GM04503 (cell line): ENCODE measurements around the gene FAM83D.

Experiments used
- DNase-seq: peaks from one replicate; pipeline ENCODE4 v3.0.0-alpha.2; 2012; ENCODE audit warnings: low read depth

Gene FAM83D

DNA sequence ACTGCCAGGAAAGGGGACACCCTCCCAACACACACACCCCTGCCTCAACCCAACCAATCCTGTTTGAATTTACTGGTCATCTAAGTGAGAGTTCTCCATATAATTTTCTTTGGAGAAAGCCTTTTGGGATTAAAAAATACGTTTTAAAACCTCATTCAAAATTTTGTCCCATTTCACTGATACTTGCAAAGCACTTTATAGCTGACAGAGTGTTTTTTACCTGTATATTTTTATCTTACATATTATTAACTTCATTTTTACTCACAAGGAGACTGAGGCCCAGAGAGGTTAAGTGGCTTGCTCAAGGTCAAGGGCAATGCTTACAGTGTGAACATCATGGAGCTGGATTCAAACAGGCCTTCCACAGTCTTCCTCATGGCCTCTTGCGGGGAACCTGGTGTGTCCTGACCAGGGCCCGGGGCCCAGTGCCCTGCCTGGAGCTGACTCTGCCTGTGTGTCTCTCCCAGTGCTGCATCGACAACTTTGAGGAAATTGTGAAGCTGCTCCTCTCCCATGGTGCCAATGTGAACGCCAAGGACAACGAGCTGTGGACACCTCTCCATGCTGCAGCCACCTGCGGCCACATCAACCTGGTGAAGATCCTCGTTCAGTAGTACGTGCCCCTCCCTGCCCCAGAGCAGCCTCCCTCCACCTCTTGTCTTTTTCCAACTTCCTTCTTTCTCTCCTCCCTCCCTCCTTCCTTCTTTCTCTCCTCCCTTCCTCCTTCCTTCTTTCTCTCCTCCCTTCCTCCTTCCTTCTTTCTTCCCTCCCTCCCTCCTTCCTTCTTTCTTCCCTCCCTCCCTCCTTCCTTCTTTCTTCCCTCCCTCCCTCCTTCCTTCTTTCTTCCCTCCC, 30.9 kb upstream of the FAM83D start:
- DNase-seq = no peak

DNA sequence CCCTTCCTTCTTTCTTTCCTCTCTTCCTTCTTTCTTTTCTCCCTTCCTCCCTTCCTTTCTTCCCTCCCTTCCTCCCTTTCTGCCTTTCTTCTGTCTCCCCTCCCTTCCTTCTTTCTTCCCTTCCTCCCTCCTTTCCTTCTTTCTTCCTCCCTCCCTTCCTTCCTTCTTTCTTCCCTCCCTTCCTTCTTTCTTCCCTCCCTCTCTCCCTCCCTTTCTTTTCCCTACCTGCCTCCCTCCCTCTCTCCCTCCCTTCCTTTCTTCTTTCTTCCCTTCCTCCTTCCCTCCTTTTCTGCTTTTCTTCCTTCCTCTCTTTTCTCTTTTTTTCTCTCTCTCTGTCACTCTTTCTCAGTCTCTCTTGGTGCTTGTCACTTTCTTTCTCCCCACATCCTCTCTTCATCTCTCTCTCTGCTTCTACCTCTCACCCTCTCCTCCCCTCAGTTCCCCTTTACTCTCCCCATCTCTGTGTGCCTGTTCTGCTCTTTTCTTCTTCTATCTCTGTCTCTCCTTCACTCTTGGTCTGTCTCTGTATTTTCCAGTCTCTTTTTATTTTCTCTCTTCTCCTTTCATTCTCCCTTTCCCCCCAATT, 30.1 kb upstream of the FAM83D start:
- no peak for DNase-seq

DNA sequence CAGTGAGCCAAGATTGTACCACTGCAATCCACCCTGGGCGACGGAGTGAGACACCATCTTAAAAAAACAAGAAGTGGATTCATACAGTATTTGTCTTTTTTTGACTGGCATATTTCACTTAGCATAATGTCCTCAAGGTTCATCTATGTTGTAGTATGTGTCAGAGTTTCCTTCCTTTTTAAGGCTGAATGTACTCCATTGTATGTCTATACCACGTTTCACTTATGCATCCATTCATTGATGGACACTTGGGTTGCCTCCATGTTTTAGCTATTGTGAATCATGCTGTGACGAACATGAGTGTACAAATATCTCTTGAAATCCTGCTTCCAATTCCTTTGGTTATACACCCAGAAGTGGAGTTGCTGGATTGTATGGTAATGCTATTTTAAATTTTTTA, 28.9 kb upstream of the FAM83D start:
- no peak for DNase-seq

DNA sequence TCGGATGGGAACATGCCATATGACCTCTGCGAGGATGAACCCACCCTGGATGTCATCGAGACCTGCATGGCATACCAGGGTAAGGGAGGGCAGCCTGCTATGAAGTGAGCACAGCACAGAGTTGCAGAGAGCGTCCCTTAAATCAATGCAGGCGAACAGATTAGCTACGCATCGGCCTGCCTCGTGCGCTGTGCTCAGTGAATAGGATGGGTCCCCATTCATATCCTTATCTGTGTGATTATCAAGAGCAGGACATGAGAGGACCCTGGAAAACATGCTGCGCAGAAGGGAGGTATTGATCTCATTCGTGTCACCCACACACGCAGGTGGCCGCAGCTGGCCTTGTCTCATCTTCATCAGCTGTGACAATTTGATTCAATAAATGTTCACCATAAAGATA, 25.6 kb upstream of the FAM83D start:
- DNase-seq = no peak

- DNase-seq = no peak
Measured at GRCh38 chr20:38902601-38903000, 23.6 kb upstream of the FAM83D start.

GRCh38 chr20:38903335-38903734, 22.9 kb upstream of the FAM83D start:
- DNase-seq = no peak

- no peak for DNase-seq
Measured at GRCh38 chr20:38905375-38905774, 20.8 kb upstream of the FAM83D start.

DNA sequence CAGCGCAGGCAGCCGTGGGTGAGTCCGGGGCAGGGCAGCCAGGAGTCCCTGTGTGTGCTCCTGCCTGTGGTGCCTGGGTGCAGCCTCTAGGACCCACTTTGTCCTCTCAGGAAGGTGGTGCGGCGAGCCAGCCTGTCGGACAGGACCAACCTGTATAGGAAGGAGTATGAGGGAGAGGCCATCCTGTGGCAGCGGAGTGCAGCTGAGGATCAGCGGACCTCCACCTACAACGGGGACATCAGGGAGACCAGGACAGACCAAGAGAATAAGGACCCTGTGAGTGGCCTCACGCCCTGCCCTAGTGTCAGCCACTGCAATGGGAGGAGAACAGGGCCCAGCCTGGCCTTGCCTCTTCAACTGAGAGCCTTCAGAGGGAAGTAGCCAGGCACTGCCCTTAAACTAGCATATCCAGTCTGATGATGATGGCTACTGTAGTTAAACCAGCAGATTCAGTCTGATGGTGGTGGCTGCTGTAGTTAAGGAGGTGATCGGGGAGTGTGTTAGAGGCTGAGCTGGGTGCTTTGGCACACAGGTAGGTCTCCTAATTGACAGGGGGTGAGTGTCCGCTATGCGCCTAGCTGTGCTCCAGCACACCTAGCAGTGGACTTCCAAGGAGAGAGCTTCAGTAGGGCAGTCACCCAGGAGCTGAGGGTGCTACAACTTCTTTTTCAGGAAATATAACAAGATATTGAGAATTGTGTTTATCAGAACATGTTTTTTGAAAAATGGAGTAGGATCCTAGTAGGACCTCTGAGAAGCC, 18.1 kb upstream of the FAM83D start:
- DNase-seq = no peak

DNA sequence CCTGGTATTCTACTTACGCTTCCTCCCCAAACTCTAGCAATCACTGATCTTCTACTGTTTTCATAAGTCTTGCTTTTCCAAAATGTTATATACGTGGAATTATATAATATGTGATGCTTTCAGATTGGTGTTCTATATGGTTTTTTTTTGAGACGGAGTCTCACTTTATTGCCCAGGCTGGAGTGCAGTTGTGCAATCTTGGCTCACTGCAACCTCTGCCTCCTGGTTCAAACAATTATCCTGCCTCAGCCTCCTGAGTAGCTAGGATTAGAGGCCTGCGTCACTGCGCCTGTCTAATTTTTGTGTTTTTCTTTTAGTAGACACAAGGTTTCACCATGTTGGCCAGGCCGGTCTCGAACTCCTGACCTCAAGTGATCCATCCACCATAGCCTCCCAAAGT, 10.9 kb upstream of the FAM83D start:
- no peak for DNase-seq

DNA sequence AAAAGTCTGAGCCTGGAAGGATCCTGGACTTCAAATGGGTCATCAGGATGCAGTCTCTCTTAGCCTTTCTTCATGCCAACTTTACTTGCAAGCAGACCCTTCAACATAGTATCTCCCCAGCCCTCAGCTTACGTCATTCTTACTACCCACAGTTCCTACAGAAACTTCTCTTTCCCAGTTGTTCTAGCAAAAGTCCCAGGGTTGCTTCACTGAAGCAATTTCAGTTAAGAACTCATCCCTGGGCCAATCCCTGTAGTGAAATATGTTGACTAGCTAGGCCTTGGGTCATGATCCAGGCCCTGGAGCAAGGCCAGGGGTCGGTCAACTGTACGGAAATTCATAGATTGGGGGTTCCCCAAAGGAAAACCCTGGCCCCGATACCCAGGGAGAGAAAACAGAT, 8.6 kb upstream of the FAM83D start:
- no peak for DNase-seq

DNA sequence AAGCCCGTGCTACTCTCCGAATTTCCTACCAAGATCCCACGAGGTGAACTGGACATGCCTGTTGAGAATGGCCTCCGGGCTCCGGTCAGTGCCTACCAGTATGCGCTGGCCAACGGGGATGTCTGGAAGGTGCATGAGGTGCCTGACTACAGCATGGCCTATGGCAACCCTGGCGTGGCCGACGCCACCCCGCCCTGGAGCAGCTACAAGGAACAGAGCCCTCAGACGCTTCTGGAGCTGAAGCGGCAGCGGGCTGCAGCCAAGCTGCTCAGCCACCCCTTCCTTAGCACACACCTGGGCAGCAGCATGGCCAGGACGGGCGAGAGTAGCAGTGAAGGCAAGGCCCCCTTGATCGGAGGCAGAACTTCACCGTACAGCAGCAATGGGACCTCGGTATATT, 8.0 kb upstream of the FAM83D start:
- DNase-seq = no peak

DNA sequence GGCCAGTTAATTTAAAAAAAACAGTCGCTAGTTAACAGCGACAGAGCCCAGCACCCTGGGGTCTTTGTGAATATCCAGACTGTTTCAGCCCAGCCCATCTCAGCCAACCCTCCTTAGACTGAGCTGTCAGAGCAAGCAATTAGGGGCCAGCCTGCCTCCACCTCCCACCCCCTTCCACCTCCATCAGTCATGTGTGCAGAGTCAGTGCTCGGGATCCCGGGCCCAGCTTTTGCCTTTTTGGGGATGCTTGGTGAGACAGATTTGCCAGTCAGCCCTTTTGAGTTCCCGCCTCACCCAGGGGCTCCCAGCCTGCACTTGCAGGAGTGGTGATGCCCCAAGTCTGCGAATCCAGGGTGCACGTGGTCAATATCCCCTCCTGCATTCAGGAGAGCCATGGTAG, 6.5 kb upstream of the FAM83D start:
- DNase-seq = no peak

- DNase-seq = no peak
Measured at GRCh38 chr20:38920411-38920810, 5.8 kb upstream of the FAM83D start.

DNA sequence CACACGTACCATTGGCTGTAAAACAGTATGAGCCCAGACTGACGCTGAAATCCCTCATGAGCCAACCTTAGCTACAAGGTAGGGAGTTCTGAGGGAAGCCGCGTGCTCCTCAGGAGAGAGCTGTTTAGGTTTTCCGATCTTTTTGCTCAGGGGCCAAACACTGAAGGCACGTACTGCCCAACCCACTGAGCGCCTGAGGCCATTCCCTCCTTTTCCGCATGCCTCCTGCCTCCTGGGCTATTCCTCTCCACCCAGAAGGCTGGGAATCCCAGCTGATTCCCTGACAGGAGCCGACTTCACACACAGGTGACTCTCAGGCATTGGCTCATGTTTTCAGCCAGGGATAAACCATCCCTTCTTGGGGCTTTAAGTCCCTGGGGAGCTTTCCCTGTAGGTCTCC, 5.4 kb upstream of the FAM83D start:
- DNase-seq = no peak

- no peak for DNase-seq
Measured at GRCh38 chr20:38924718-38925117, 1.5 kb upstream of the FAM83D start.

DNA sequence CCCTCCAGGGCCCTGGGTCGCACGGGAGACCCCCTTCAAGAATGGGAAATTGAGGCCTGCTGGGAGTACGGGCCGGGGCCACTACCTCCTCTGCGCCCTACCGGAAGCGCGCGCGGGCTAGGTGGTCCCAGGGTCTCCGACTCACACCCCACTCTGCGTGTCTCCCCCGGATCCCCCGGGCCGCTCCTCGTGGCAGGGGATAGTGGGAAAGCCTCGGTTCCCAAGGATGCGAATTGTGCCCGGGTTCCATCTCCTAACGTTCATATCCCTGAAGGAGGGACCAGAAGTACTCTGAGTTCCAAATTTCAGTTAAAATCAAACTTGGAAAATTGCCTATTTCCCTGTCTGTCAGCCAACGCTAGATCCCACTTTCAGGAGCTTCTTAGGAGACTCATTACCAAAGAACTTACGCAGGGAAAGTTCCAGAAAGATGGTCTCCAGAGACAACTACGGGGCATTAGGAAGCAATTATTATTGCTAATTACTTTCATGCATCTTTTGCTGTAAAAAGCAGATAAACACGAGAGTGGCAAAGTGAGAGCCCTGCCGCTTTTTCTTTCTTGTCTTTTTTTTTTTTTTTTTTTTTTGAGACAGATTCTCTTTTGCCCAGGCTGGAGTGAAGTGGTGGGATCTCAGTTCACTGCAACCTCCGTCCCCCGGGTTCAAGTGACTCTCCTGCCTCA, 858 bp downstream of the FAM83D start:
- no peak for DNase-seq

- no peak for DNase-seq
Measured at GRCh38 chr20:38927902-38928578, 1.8 kb downstream of the FAM83D start.

GRCh38 chr20:38930242-38930569, 4.0 kb downstream of the FAM83D start:
- no peak for DNase-seq

DNA sequence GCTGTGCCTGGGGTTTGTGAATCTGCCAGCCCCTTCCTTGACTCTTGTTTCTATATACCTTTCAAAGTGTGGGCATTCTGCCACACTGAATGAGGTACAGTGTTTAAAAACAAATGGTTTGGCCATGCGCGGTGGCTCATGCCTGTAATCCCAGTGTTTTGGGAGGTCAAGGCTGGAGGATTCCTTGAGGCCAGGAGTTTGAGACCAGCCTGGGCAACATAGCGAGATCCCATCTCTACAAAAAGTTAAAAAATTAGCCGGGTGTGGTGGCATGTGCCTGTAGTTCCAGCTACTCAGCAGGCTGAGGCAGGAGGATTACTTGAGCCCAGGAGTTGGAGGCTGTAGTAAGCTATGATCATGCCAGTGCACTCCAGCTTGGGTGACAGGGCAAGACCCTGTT, 5.8 kb downstream of the FAM83D start:
- DNase-seq = no peak

DNA sequence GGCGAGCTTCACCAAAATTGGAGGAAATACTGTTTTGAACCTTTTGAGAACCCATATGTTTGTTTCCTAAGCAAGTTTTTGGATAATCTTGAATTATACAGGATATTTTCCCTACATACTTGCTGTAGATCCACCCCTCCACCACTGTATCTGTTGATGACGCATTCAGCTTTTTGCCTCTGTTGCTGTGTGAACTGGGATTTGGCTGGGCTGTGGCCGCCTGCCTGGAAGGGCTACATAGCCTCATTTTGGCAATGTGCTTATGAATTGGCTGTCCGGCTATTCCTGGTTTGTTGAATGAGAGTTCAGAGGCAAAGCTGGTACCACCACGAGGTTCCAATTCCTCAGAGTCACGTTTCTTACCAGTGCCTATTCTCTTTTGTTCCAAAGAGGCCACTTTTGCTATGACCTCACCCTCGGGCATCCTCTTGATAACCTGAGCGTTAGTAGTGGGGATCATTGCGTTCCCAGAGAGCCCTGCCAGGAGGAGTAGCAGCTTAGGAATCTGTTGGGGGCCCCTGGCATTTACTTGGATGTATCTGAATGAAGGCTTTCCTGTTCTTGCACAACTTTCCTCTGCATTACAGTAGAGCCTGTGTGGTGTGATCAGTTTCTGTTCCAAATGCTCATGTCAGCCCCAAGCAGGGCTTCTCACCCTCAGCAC, 6.4 kb downstream of the FAM83D start:
- no peak for DNase-seq

- no peak for DNase-seq
Measured at GRCh38 chr20:38934530-38934929, 8.3 kb downstream of the FAM83D start.

DNA sequence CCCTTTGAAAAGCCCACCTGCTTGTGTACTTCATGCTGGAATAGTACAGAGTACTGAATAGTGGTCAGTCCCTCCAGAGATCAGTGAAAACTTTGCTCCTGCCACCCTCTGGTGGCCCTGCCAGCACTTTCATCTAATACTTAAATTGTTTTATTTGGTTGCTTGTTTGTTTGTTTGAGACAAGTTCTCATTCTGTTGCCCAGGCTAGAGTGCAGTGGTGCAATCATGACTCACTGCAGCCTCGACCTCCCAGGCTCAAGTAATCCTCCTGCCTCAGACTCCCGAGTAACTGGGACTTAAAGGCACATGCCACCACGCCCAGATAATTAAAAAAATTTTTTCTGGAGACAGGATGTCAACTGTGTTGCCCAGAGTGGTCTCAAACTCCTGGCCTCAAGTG, 9.1 kb downstream of the FAM83D start:
- DNase-seq = no peak
